ENCODE measurements around the gene LRRC8D. TPM values are rescaled to one million over a fixed set of nuclear protein-coding genes. Genes with fewer than 3 reads are reported as not detected.

Gene LRRC8D
- total RNA-seq, 1 donor from 2014 or later, result 6.2 TPM

DNA sequence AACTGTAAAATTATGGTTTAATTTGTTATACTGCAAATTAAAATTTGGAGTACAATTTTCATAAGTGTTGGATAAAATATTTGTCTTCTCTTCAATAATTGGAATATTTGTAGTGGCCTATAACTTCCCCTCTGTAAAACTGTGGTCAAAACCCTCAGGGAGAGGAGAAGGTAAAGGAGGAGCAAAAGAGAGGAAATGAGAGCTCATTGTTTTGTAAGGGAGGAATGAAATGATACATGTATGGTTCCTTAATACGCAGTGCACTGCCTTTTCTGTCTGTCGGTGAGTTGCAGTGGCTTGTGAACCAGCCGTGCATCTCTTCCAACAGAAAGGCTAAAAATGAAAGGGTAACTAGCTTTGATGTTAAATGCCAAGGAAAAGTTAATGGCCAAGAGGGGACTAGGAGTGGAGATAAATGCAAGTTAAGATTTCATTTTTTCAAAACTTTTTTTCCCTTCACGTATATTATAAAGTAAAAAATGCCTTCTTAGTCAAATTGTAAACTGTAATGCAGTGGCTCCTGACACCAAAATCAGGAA, 26.4 kb downstream of the LRRC8D start:
- intact Hi-C loops (cut with DNase I), result loop anchor here (5.0 to 10.0 kb wide), 2 partner anchors 55 to 138 kb away; no protein-coding TSS in a partner anchor
- DNase-seq (ENCODE audit: missing footprints), result no peak
- ATAC-seq, result no peak

DNA sequence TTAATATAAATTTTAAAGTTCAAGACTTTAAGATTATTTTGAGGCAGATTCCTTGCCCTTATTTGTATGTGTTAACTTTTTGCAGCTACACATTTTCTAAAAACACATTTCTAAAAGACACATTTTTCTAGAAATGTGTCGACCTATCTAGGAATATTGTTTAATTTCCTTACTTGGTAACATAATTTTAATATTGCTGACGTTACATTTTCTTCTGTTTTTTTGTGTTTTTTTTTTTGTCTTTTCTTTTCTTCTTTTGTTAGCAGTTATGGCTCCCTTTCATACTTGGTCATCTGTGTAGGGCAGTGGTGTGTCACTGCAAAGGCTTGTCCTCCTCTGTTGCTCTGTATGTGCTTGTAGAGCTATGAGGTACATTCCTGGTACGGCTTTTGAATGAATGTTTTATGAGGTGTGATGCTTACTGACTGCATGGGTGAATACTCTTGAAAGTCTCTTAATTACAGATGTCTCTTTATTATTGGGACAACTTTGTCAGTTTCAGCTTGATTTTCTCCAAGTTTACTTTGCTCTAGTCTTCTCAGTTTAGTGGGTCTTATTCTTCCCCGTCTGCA, 30.1 kb downstream of the LRRC8D start:
- DNase-seq (ENCODE audit: missing footprints), result no peak
- ATAC-seq, result no peak
- intact Hi-C loops (cut with DNase I), result no loop called here

DNA sequence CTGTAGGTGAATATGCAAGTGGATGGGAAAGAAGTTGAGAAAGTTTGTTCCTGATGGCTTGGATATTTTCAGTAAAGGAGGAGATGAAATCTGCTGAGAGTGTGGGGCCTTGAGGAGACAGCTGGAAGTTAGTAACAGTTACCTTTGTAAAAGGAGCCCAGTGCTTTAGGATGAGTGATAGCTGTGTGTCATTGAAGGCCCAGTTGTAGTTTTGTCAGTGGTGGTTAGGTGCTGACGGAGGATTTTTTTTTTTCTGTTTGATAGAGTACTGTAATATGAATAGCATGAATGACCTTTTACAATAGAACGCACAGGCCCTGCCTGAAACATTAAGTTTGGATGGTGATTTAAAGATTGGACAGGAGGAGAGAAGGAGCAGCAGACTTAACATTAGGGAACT, 33.3 kb downstream of the LRRC8D start:
- ATAC-seq (no peak), DNase-seq (ENCODE audit: missing footprints) (no peak)
- intact Hi-C loops (cut with DNase I), result no loop called here

DNA sequence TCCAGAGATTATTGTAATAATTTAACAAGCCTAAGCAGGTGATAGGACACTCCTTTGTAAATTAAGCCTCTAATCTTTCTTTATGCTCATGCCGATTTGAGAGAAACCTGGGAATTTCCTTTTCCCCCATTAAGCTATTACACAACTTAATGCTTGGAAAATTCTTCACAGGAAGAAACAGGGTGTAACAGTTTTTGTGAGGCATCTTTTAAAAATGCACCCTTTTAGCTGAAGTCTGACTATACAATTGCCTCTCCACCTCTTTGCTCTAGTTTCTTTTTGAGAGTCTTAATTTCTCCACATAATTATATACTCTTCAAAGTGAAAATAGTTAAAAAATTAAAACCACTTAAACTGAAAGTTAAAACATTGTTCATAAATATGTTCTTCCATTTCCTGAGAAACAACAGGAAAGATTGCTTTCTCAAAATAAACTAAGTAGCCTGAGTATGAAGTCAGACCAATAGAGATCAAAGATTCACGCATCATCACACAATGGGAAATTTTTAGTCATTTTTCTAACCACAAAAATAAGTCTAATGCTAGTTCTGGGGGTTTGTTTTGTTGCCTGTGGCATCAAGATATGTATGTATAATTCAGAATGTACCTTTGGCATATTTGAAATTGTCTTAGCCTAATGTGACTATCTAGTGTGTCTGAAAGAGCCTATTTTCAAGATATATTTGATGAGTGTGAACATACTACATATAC, 34.7 kb downstream of the LRRC8D start:
- intact Hi-C loops (cut with DNase I), result no loop called here
- ATAC-seq, result no peak
- no peak for DNase-seq (ENCODE audit: missing footprints)

DNA sequence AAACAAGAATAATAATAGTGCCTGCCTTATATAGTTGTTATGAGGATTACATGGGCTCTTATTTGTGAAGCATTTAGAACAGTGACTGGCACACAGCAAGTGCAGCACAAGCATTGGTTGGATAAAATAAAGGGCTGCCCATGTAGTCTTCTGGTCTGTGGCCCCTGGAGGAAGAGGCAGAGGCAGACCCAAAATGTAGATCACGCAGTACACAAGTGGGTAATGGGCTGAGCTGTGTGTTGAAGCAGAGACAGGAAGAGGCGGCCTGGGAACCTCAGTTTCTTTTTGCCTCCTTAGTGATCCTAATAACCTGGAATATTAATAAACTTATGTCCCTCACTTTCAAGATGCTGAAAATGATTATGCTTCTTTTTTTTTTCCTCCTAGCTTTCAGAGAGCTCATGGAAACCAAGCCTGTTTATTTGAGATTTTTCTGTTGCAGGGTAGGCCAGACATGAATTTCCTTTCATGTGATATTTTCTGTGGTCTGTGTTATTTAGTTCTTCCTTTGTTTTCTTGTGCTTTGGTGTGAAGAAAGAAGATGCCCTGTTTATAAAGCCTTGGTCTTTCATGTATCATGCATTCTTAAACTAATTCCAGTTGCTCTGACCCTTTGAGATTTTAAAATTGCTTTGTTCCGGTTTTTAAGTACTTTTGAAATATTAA, 42.5 kb downstream of the LRRC8D start:
- intact Hi-C loops (cut with DNase I), result no loop called here
- ATAC-seq (no peak), DNase-seq (ENCODE audit: missing footprints) (no peak)

DNA sequence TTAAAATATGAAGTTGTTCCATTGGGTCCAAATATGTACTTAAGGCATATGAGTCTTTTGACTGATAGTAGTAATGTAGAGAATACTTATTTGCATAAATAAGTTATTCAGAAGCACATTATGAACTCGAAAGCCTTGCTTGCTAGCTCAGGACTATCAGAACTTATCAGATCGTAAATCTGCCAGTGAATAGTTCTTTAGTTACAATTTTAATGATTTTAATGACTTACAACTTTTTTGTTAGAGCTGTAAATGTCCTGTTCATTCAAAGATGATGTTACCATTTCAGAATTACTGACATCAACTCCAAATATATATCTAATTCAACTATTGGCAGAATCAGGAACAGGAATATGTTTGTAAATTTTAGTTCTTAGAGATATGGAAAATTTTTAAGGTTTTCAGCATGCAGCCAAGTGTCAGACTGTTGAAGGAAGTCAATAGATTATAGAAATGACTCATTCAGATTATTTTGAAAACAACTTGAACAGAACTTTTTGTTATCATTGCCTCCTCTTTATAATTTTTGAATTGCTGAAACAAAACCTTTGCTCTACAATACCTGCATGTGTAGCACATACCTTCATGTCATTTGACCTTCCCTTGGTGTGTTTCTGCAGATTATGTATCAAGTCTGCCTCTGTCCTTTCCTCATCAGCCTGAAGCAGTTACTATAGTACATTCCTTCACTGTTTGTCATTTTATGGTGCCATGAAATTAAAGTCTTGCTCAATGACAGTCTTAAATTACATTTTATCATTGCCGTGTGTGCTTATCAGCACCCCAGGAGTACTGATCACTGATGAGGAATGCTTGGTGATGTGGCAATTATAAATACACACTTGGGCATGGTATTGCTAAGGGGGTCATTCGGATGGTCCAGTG, 44.9 kb downstream of the LRRC8D start:
- ATAC-seq (peak; percentile 46), DNase-seq (ENCODE audit: missing footprints) (no peak)
- intact Hi-C loops (cut with DNase I), result no loop called here

DNA sequence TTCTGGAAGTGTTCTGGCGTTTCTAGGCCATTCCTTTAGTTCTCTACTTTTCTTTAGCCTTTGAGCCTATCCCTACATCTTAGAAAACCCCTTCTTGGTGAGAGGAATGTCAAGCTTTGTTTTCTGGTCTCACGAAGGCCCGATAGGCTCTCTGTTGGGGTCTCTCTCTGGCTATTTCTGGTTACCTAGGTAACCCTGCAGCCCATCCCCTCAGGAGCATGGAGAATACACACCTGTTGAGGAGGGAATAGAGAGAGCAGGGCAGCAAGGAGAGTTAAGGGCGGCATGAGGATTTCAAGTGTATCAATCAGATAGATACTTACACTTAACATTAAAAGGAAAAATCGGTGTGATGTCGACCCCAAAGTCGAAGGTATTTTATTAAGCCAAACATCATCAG, 45.7 kb downstream of the LRRC8D start:
- ATAC-seq (no peak), DNase-seq (ENCODE audit: missing footprints) (no peak)
- intact Hi-C loops (cut with DNase I), result no loop called here

DNA sequence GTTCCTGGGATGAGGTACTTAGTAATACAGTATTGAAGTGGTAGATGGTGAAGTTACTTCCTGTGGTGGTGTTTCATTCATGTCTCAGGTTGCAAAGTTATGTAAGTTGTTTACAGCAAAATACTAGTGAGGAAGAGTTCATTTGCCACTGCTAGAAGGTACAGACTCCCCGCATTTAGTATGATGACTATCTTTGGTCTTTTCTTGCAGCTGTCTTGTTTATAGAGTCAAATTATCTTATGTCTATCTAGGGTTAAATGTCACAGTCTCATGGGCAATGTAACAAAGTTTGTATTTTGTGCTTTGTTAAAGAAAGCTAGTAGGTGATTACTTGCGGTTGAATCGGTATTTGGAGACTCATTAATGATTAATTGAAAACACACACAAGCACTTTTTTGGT, 50.2 kb downstream of the LRRC8D start:
- DNase-seq (ENCODE audit: missing footprints) (no peak), ATAC-seq (no peak)
- intact Hi-C loops (cut with DNase I), result loop anchor here (5.0 kb wide), 1 partner anchor 41 kb away; no protein-coding TSS in a partner anchor

DNA sequence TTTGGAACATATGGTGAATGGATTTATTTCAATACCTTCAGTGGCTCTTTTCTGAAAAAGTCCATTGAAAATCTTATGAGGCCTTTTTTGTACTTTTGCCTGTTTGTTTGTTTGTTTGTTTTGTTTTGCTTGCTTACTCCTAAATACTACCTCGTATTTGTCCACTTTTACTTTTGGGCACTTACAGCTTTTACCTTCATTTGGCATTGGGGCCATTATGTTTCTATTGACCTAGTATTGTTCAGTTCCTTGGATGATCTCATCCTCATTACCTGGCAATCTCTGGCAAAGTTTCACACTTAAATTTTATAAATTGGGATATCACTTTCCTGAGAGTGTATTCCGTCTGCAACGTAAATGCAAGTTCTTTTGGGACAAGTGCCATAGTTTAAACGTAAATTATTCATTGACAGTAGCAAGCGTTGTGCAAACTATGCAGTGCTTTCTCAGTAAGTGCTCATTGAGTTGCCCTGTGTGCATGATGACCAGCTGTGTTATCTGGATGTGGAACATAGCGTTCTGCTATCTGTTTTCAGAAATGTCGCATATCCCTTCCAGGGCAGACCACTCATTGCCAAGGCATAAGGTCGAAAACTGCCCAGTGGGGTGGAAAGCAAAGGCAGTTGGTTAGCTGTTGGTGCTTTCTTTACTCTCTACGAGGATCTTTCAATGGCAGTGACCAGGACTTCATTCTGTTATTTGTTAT, 51.1 kb downstream of the LRRC8D start:
- DNase-seq (ENCODE audit: missing footprints) (no peak), ATAC-seq (peak; percentile 76)
- intact Hi-C loops (cut with DNase I), result loop anchor here (5.0 kb wide), 1 partner anchor 40 kb away; no protein-coding TSS in a partner anchor

DNA sequence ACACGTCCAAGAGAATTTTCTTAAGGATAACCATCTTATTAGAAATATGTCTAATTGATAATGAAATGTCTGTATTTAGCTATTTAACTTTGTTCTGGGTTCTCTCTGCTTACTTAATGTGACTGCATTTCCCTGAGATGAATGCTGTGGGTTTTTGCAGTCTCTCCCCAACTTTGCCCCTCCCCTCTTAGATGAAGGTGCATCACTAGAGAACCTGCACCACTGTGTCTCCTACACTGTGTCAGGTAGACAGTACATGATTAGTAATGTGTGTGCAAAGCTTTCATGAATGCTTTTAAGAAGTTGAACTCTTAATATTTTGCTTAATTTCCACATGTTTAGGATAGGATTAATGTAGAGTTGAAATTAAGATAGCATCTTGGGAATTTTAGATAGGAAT, 51.7 kb downstream of the LRRC8D start:
- intact Hi-C loops (cut with DNase I), result loop anchor here (5.0 kb wide), 1 partner anchor 40 kb away; no protein-coding TSS in a partner anchor
- no peak for ATAC-seq
- no peak for DNase-seq (ENCODE audit: missing footprints)

DNA sequence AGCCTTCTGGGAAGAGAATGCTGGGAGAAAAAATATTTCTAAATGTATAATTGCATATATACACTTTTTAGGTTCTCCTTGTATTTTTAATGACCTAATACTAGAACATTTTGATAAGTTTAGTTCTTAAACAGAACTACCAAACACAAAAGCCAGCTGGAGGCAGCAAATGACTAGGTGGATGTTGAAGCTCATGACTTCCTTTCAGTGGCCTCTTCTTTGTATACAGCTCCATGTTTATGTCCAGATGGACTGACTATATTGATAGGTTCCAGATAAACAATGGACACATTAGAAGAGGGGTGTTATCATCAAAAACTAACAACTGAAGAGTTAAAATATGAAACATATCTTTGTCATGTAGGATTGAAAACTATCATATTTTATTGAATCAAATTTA, 52.5 kb downstream of the LRRC8D start:
- intact Hi-C loops (cut with DNase I), result loop anchor here (5.0 kb wide), 1 partner anchor 39 kb away; no protein-coding TSS in a partner anchor
- ATAC-seq (no peak), DNase-seq (ENCODE audit: missing footprints) (no peak)

DNA sequence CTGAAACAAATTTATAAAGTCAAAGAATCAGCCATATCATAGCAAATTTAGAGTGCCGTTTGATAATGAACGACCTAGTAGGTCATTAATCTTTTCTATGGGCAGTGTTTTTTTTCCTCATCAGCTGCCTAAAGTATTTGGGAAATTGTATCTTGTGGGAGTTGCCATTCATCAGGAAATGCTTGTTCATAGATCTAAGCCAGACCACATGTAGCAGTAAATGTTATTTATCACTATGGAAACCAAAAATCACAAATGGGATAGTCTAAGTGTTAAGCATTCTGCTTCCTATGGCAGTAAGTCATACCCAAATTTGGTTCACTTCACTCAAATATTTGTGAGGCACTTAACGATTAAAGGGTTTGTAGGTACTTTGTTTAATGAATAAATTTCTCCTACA, 52.9 kb downstream of the LRRC8D start:
- ATAC-seq (peak; percentile 42), DNase-seq (ENCODE audit: missing footprints) (no peak)
- intact Hi-C loops (cut with DNase I), result loop anchor here (5.0 kb wide), 1 partner anchor 39 kb away; no protein-coding TSS in a partner anchor

DNA sequence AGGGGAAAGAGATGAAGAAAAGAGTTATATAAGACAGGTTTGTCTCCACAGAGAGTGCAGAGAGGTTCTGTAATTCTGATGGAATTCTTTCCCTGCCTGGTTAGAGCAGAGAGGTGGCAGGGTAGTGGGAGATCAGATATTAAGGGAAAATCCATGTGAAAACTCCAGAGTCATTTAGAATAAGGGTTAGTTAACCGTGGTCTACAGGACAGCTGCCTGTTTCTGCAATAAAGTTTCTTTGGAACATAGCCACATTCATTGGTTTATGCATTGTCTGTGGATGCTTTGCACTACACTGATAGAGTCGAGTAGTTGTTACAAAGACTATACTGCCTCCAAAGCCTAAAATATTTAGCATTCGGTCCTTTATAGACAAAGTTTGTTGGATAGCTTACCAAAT, 55.6 kb downstream of the LRRC8D start:
- intact Hi-C loops (cut with DNase I), result no loop called here
- no peak for DNase-seq (ENCODE audit: missing footprints)
- no peak for ATAC-seq

DNA sequence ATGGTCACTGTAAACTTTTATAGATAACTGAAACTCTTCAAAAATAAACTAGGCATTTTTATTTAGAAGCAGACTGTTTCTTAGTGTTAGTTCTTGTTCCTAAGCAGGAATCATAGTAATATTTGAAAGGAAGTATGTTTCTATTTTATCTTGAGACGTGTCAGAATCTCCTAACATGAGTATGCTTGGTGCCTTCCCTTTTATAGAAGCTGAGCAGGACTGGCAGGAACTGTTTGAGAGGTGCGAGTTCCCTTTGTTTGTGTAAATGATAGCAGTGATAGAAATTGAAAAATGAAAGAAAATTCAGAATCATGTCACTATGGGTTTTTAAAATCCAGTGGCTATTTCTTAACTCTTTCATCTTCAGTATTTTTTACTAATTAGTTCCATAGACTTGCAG, 56.9 kb downstream of the LRRC8D start:
- ATAC-seq, result no peak
- no peak for DNase-seq (ENCODE audit: missing footprints)
- intact Hi-C loops (cut with DNase I), result no loop called here

DNA sequence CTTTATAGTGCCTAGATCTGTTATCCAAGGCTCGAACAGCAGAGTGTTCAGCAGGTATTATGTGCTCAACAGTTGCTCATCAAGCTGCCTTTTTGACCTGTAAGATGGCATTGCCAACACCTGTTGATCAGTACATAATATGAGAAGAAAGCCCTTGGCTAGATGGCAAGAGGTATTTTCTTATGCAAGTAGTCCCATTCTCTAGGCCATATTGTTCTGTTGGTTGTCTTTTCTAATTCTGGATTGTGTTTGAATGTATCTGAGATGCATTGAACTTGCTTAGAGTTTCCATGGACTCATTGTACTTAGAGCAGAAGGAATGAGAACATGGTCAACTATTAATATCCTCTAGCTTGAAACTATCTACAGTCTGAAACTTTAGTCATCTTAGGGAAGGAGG, 57.4 kb downstream of the LRRC8D start:
- ATAC-seq, result no peak
- intact Hi-C loops (cut with DNase I), result no loop called here
- no peak for DNase-seq (ENCODE audit: missing footprints)

DNA sequence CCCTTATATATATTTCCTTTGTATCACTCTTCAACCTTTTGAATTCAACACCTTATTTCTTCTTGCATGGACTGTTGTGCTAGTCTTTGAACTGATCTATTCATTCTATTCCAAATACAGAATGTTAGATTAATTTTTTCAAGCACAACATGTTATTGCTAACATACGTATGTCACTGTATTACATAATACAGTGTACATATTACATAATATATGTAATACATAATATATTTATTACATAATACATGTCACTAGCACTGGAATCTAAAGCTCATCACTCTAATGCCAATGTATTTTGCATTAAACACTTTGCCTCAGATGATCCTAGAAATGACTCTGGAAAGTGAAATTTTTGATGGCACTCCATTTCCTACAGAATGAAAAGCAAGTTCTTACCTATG, 59.8 kb downstream of the LRRC8D start:
- DNase-seq (ENCODE audit: missing footprints) (no peak), ATAC-seq (no peak)
- intact Hi-C loops (cut with DNase I), result no loop called here

DNA sequence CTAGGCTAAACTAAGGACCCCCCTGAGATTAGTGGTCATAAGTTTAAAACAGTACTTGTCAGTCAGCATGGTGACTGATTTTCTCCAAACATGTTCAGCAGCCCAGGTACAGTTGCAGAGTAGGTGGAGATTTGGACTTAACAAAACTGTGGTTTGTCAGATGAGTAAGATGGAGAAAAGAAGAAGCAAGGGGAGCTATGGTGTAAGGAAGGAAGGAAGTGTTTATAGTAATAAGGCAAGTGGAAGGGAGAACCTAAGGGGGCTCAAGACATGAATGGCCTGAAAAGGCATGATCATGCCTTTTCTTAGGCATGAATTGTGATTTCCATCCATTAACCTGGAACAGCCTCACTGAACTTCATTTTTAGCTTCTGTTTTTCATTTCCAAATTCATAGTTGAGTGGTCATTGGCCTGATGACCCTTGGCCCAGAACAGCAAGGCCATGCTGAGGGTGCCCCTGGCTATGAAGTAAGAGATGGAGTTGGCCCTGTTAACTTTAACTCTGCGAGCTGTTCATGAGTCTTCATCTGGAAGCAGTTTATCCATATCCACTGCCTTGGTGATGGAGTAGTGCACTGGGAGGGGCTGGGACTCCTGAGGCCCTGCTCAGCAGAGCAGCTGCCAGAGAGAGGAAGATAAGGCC, 60.7 kb downstream of the LRRC8D start:
- ATAC-seq (peak; percentile 30), DNase-seq (ENCODE audit: missing footprints) (no peak)
- intact Hi-C loops (cut with DNase I), result no loop called here

All from Right ventricle myocardium inferior (tissue), 1 donor.